HG03460 (cell line): ENCODE measurements around the gene GHR.

Experiments used
- ATAC-seq: cut with Tn5 transposase; IDR thresholded peaks from one replicate; pipeline ENCODE4 v1.9.1; 2021; ENCODE audit not compliant: unreplicated experiment

GHR gene

GRCh38 chr5:42461507-42461906, 38.3 kb downstream of the GHR start:
- no peak for ATAC-seq

DNA sequence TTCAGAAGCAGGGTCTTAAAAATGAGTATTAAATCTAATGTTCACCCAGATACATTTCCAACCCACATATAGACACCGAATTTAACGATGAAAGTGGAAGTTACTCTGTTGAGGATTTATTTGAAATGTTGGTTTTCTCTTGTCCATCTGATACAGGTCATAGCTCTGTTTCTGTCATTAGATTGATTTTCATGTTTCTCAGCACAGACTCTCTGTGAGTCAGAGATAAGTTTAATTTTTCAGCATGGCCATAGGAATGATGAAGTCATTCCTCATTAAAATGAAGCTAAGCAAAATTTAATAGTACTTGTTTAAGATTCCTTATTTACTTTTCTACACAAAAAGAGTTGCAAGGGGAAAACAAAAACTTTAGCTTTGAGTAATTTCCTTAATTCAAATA, 38.8 kb downstream of the GHR start:
- no peak for ATAC-seq

- no peak for ATAC-seq
Measured at GRCh38 chr5:42467572-42467971, 44.3 kb downstream of the GHR start.

GRCh38 chr5:42467981-42468524, 44.8 kb downstream of the GHR start:
- ATAC-seq, result no peak

DNA sequence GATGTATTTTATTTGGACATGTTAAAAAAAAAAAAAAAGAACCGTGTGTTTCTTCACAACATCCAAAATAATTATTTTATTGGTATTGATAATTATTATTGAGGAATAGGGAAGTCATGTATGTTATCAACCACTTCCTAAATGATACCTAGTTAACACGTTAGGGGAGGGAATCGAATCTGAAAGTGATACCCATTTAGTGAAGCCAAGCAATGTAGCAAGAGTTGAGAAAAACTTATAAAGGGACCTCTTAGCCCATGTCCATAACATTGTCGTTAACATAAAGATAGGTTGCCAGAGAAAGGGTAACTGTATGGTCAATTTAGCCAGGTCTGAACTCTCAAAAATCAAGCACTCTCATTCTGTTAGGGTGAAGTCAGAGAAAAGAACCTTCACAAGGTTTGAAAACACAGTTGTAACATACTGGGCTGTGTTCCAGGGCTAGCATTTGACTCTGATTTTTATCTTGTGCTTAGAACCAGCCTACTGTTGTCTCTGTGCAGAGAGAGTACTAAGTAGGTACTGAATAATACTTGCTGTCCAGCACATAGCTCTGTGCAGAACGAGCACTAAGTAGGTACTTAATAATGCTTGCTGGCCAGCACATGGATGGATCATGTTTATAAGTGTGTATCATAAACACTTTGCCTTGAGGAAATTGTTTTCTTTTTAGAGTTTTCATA, 60.4 kb downstream of the GHR start:
- peak; percentile 88 for ATAC-seq

- no peak for ATAC-seq
Measured at GRCh38 chr5:42487077-42487476, 63.8 kb downstream of the GHR start.

GRCh38 chr5:42487821-42488220, 64.6 kb downstream of the GHR start:
- no peak for ATAC-seq

DNA sequence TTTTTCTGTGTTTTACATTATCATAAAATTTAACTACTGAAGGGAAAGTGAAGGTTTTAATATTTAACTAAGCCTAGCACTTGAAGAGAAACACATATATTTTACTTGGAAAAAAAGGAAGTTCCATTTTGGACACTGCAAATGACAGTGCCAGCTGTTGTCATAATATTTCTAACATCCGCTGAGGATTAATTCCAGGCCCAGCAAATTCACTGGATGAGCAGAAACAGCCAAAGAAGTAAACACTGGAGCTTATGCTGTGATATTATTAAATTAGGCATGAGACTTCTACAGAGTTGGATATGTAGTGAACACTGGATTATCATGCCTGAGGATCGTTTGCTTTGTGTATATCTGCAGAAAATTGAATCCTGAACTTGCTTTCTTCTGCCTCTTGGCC, 67.6 kb downstream of the GHR start:
- ATAC-seq, result no peak

GRCh38 chr5:42491699-42492098, 68.5 kb downstream of the GHR start:
- ATAC-seq, result no peak

- no peak for ATAC-seq
Measured at GRCh38 chr5:42492974-42493373, 69.7 kb downstream of the GHR start.

DNA sequence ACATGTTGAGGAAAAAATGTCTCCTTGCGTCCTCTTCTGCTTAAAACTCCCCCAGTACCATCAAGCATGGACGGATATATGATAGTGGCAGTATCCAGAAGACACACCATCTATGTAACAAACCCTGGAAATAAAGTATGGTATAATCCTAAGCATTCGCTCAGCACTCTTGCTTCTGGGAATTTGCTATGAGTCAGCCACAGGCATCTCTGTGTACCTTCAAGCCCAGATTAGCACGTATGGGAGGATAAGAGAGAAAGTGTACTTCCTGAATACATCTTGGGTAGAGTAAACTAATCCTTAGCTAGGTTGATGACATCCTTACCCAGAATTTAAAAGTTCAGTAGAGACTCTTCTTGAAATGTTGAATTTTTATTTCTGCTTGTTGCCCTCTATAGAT, 71.2 kb downstream of the GHR start:
- ATAC-seq, result no peak

GRCh38 chr5:42495914-42496313, 72.7 kb downstream of the GHR start:
- no peak for ATAC-seq

DNA sequence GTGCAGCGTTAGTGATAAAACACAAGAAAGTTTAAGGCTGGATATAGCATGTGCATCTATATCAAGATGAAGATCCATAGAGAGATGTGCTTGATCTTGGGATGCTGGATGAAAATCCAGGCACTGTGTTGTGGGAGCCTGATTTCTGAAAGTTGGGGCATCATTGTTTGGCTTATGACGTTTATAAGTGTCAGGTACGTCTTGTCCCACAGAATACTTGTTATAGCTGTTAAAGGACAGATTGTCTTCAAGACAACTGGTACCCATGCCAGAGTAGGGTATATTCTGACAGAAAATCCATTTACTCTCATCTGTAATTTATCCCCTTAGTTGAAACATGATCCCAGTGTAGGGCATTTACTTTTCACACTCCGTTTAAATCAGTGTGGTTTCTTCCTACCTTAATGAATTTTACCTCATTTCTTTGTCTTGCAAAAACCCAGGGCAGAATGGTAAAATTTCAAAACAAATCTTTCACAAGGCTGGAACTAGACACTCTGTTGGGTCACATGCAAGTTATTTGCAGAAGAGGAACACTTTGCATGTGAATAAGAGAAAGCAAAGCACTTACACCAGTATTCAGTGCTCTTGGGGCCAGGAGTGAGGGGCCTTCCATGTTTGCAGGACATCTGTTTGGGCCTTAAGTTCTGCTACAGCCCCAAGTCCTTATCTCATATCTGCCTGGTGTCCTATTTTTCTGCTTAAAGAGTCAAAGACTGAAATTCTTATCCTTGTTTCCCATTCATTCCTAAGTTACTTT, 73.3 kb downstream of the GHR start:
- no peak for ATAC-seq

DNA sequence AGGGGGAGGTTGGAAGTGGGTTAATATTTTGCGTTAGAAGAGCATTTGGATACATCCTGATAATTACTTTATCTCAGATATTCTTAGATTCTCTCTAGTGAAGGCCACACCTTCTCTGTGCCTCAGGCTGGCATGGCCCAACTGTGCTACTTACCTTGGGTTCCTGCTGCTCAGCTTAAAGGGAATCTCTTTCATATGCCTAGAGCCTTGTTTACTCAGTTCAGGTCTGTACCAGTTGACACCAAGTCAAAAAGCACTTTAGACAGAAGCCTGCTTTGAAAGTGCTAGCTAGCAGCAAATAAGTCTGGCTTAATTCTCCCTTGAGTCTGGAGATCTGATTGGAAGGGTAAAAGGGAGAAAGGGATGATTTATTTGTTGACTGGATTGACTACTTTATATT, 74.8 kb downstream of the GHR start:
- no peak for ATAC-seq

DNA sequence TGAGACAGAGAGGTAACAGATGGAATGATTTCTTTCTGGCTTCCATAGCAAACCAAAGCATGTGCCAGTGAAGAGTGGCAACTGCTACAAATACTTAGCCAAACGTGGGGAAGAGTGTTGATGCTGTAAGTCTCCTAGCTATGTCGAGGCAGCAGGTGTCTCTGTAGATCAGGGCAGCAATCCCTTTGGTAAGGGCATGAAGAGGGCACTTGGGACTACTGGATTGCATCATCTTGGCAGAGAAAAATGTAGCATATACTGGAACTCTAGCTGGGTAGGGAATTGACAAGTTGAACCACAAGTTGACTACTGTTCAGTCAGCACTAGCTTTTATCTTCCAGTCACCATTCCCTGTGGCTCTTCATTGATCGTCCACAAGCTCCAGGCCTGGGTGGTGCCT, 75.8 kb downstream of the GHR start:
- ATAC-seq, result no peak

- no peak for ATAC-seq
Measured at GRCh38 chr5:42500003-42500599, 76.9 kb downstream of the GHR start.

GRCh38 chr5:42502613-42503470, 79.6 kb downstream of the GHR start:
- ATAC-seq, result no peak

- no peak for ATAC-seq
Measured at GRCh38 chr5:42506662-42507061, 83.4 kb downstream of the GHR start.

DNA sequence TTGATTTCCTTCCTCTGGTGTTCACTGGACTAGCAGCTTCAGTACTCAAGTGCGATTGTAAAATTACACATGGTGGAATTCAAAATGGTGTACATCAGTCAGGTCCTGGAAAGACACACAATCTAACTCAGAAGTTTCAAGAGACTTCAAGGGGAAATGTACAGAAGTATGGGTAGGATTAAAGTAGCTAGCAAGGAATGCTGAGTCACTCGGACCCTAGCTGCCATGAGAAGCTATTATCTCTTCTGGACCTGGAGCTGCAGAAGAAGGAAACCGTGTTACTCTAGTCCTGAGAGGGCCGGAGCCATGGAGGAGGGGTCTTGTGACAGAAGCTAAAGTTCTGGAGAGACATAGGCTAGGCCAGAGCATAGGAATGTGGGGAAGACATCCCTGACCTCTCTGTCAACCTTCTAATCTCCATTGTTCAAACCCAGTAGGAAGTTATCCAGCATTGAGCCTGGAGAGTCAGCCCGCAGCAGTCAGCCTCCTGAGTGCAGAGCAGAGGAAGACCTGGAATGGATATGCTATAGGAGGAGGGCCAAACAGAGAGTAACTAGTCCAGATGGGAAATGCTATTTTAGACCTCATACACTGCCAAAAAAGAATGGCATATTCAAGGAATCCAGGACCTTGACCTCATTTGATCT, 84.3 kb downstream of the GHR start:
- no peak for ATAC-seq

DNA sequence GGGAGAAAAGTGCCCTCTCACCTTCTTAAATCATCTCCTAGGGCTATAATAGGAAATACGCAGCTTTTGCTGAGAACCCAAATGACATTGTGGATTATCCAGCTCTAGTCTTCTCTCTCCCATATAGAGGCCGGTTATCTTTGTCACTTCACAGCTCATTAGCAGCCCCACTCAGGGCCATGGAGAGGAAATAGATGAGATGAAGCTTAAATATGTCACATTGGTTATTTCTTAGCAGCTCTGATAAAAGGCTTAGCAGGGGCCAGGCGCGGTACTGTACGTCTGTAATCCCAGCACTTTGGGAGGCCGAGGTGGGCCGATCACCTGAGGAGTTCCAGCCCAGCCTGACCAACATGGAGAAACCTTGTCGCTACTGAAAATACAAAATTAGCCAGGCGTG, 90.0 kb downstream of the GHR start:
- ATAC-seq, result no peak

DNA sequence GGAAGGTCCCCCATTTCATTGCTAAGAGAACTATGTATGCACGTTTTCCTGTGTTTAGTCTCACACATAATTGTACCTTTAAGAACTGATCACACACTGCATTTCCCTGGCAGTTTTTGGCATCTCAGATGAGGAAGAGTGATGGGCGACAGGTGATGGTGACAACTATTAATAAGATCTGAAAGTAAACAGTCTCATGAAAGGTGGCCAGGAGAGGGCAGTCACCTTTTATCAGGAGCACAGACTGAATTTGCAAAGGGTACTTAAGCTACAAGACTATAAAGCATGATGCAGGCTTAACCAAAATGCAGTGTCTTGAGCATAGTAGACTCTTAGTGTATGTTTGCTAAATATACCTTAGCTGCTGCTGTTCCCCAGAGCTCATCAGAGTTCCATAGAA, 91.5 kb downstream of the GHR start:
- ATAC-seq, result no peak
